Ishikawa (cell line): Measurements from ENCODE around the gene MAPK6.
A peak's percentile ranks its signal among the peaks of the same experiment; 100 is the strongest.

Source experiments
- CEBPB ChIP-seq: IDR thresholded peaks from 2 replicates; pipeline ENCODE4 v1.6.1; 2012
- CREB1 ChIP-seq: IDR thresholded peaks from 2 replicates; pipeline ENCODE4 v1.6.1; 2012; ENCODE audit warnings: low read depth
- EGR1 ChIP-seq: IDR thresholded peaks from 2 replicates; pipeline ENCODE4 v1.6.1; 2012
- EP300 ChIP-seq: IDR thresholded peaks from 2 replicates; pipeline ENCODE4 v1.6.1; 2012; ENCODE audit warnings: borderline replicate concordance
- FOXM1 ChIP-seq: IDR thresholded peaks from 2 replicates; pipeline ENCODE4 v1.6.1; 2012; ENCODE audit warnings: low read depth, borderline replicate concordance
- MAX ChIP-seq: IDR thresholded peaks from 2 replicates; pipeline ENCODE4 v1.6.1; 2012
- NFIC ChIP-seq: IDR thresholded peaks from 2 replicates; pipeline ENCODE4 v1.6.1; 2012
- RAD21 ChIP-seq: IDR thresholded peaks from 2 replicates; pipeline ENCODE4 v1.6.1; 2012; ENCODE audit warnings: low read depth
- REST ChIP-seq: IDR thresholded peaks from 2 replicates; pipeline ENCODE4 v1.6.1; 2012; ENCODE audit warnings: low read depth, mild to moderate bottlenecking
- TAF1 ChIP-seq: IDR thresholded peaks from 2 replicates; pipeline ENCODE4 v1.6.1; 2012; ENCODE audit warnings: low read depth, mild to moderate bottlenecking
- TCF12 ChIP-seq: IDR thresholded peaks from 2 replicates; pipeline ENCODE4 v1.6.1; 2012; ENCODE audit warnings: low read depth
- TEAD4 ChIP-seq: IDR thresholded peaks from 2 replicates; pipeline ENCODE4 v1.6.1; 2012
- YY1 ChIP-seq: IDR thresholded peaks from 2 replicates; pipeline ENCODE4 v1.6.1; 2012; ENCODE audit warnings: low read depth
- ZBTB7A ChIP-seq: IDR thresholded peaks from 2 replicates; pipeline ENCODE4 v1.6.1; 2012; ENCODE audit warnings: low read depth
- TF ChIP-seq, protein P1 (sequence below): IDR thresholded peaks from 2 replicates; pipeline ENCODE4 v1.6.1; 2012

Gene MAPK6

GRCh38 chr15:52086011-52086786, 67.2 kb downstream of the MAPK6 start:
- TF ChIP-seq RAD21 (no peak), MAX (no peak), ZBTB7A (no peak), CREB1 (no peak), REST (no peak), TCF12 (no peak), FOXM1 (no peak), NFIC (no peak), TAF1 (no peak), EP300 (no peak), CEBPB (no peak), EGR1 (no peak), YY1 (no peak)
- TF ChIP-seq, protein P1, sequence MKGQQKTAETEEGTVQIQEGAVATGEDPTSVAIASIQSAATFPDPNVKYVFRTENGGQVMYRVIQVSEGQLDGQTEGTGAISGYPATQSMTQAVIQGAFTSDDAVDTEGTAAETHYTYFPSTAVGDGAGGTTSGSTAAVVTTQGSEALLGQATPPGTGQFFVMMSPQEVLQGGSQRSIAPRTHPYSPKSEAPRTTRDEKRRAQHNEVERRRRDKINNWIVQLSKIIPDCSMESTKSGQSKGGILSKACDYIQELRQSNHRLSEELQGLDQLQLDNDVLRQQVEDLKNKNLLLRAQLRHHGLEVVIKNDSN: no peak

DNA sequence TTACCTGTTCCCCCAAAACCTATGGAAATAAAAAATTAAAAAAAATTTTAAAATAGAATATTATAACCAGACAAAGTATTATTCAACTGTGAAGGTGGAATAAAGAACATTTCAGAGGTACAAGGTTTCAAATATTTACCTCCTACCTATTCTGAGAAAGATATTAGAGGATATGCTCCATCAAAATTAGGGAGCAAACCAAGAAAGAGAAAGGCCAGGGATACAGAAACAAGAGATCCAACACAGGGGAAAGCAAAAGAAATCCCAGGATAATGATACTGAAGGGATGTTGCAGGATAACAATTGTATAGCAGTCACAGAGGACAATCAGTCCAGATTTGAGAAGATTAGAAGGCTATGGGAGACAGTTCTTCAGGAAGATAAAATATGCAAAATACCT, 71.2 kb downstream of the MAPK6 start:
- TF ChIP-seq NFIC: no peak

GRCh38 chr15:52093167-52093538, 74.1 kb downstream of the MAPK6 start:
- TF ChIP-seq, protein P1: no peak
- TF ChIP-seq FOXM1 (no peak), NFIC (no peak), RAD21 (no peak), TAF1 (no peak), CREB1 (no peak), CEBPB (no peak), EP300 (no peak), TCF12 (no peak), ZBTB7A (no peak), REST (no peak), MAX (no peak), EGR1 (no peak), TEAD4 (no peak), YY1 (no peak)

GRCh38 chr15:52093539-52094510, 74.8 kb downstream of the MAPK6 start:
- no peak for TF ChIP-seq FOXM1
- TF ChIP-seq, protein P1: no peak
- 0 out of 2 replicates have a peak, but pooled peaks have one; percentile 16 for TF ChIP-seq NFIC

DNA sequence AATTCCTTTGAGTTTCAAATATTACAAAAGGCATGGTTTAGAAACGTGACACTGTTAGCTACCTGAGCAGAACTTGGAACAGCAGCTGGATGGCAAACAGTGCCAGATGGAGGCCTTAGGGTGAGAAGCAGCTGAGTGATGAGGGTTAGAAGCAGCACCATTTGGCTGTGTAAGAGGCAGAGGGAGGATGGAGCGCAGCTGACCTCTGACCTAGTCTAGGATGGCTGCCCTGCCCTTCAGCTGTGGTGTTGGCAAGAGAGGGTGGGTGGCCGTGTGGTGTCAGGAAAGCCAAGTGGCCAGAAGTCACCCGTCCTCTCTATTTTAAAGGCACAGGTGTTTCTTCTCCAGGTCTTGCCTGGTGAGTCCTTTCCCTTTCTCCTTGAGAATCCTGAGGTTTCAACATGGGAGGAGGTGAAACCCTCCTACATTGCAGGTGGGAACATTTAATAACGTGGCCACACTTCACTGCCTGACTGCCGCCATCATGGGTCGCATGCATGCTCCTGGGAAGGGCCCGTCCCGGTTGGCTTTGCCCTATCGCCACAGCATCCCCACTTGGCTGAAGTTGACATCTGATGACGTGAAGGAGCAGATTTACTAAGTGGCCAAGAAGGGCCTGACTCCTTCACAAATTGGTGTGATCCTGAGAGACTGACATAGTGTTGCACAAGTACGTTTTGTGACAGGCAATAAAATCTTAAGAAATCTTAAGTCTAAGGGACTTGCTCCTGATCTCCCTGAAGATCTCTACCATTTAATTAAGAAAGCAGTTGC, 76.0 kb downstream of the MAPK6 start:
- TF ChIP-seq EP300 (no peak), EGR1 (no peak), CEBPB (no peak), ZBTB7A (no peak), TCF12 (no peak), TAF1 (no peak), CREB1 (no peak), YY1 (no peak), TEAD4 (no peak)
- TF ChIP-seq, protein P1: no peak
